Dendritic cell treated with granulocyte-macrophage colony-stimulating factor and Interleukin-4, amounts not matched to agents 40 ng/mL and 50 ng/mL, for 4 days (primary cell): ENCODE results near the gene MBL2.
A peak's percentile ranks its signal among the peaks of the same experiment; 100 is the strongest.

Experiments
- H3K27ac Mint-ChIP-seq: one replicate; pipeline ENCODE4 v1.8.0; 2022; ENCODE audit warnings: mild to moderate bottlenecking, mixed read lengths
- H3K27me3 Mint-ChIP-seq: one replicate; pipeline ENCODE4 v1.8.0; 2022; ENCODE audit warnings: mild to moderate bottlenecking, mixed read lengths
- H3K36me3 Mint-ChIP-seq: one replicate; pipeline ENCODE4 v1.8.0; 2022; ENCODE audit warnings: low read depth, mixed read lengths
- H3K4me1 Mint-ChIP-seq: one replicate; pipeline ENCODE4 v1.8.0; 2022; ENCODE audit warnings: low read depth, mixed read lengths
- H3K4me3 Mint-ChIP-seq: one replicate; pipeline ENCODE4 v1.8.0; 2022; ENCODE audit warnings: mild to moderate bottlenecking, moderate library complexity, mixed read lengths
- H3K9me3 Mint-ChIP-seq: one replicate; pipeline ENCODE4 v1.8.0; 2022; ENCODE audit warnings: mixed read lengths
- intact Hi-C: fragments of 100-400 bp; cut with micrococcal nuclease; formaldehyde crosslinking; loops from one replicate; pipeline ENCODE4 v1.15.0; 2022

MBL2 gene

DNA sequence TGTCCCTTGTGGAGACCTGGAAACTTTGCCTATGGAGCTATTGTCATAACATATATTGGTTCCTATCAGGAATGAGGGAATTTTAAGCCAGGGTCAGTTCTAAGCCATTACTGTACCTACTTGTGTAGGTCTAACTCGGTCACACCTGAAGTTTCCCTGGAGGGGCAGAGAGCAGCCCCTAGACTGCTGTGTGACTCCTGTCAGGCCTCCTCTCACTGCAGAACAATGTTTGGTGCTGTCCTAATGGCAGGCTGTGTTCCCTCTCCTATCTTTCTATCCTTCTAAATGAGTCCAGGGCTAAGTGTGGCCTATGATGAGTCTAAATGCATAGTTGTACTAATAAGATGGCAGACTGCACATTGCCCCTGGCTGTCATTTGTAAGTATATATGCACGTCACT is 14.2 kb downstream of the MBL2 start:
- no peaks in the 10 kb centered on the region for H3K9me3 Mint-ChIP-seq
- H3K27ac Mint-ChIP-seq, result no peak overlapping the region
- intact Hi-C loops, result no loop called here
- peaks cover 2% of the 10 kb centered on the region for H3K27me3 Mint-ChIP-seq
- no peak overlapping the region for H3K4me3 Mint-ChIP-seq
- H3K36me3 Mint-ChIP-seq, result no peaks in the 10 kb centered on the region
- H3K4me1 Mint-ChIP-seq, result peaks cover 48% of the 10 kb centered on the region

DNA sequence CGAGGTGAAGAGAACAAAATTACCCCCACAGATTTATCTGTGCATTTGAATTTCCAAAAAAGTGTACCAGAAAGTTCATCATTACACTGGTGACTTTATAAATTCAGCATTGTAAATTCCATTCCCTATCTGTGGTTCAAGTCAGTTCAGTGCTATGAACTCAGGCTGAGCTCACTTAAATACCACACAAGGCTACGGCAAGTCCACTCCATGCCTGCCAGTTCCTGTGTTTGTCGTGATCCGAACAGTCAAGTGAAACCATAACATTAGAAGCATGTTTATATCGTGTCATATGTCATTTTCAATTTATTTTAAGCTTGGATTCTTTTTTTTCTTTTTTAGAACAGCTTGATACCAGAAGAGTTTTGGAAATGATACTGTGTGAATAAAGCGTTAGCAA is 14.8 kb downstream of the MBL2 start:
- intact Hi-C loops, result no loop called here
- Mint-ChIP-seq H3K27me3 (peaks cover 2% of the 10 kb centered on the region), H3K36me3 (no peaks in the 10 kb centered on the region), H3K4me3 (no peak overlapping the region), H3K9me3 (no peaks in the 10 kb centered on the region), H3K4me1 (peaks cover 48% of the 10 kb centered on the region), H3K27ac (no peak overlapping the region)

DNA sequence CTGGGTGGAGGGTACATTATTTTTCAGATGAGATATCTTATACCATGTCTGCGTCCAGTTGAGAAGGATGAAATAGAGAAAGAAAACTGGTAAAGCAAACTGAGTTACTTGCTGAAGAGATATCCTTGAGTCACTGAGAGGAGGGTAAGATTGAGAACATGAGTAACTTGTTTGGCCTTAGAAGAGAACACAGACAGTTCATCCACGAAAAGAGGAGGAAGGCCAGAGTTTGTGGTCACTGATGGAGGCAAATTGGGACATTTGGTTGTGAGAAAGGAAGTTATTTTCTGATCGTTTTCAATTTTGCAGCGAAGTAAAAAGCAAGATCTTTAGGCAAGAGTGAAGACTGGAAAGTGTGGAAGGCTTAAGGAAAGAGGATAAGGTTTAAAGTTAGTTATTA is 15.6 kb downstream of the MBL2 start:
- intact Hi-C loops, result no loop called here
- peaks cover 48% of the 10 kb centered on the region for H3K4me1 Mint-ChIP-seq
- no peak overlapping the region for H3K27ac Mint-ChIP-seq

DNA sequence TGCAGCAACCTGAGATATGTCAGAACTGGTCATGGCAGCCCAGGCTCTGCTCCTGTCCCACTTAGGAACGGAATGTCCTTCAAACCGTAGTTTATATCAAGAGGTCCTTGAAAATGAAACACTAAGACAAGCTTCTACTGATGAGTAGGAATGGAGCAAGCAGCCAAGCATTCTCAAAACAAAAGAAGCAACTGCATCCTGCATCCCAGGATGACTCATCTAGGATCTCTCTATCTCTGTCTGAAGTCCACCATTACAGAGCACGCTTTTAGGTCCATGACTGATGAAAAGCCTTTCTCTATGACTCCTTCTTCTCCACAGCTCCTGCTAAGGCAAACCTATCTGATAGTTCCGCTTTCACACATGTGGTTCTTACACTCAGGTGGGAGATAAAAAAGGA is 16.3 kb downstream of the MBL2 start:
- peaks cover 48% of the 10 kb centered on the region for H3K4me1 Mint-ChIP-seq
- intact Hi-C loops, result no loop called here
- H3K9me3 Mint-ChIP-seq, result no peaks in the 10 kb centered on the region
- no peak overlapping the region for H3K27ac Mint-ChIP-seq
- H3K36me3 Mint-ChIP-seq, result no peaks in the 10 kb centered on the region
- no peaks in the 10 kb centered on the region for H3K27me3 Mint-ChIP-seq
- no peak overlapping the region for H3K4me3 Mint-ChIP-seq

More for the DNA sequence above, 15.6 kb downstream of the MBL2 start:
- Mint-ChIP-seq H3K36me3 (no peaks in the 10 kb centered on the region), H3K9me3 (no peaks in the 10 kb centered on the region), H3K27me3 (peaks cover under 1% of the 10 kb centered on the region), H3K4me3 (no peak overlapping the region)

DNA sequence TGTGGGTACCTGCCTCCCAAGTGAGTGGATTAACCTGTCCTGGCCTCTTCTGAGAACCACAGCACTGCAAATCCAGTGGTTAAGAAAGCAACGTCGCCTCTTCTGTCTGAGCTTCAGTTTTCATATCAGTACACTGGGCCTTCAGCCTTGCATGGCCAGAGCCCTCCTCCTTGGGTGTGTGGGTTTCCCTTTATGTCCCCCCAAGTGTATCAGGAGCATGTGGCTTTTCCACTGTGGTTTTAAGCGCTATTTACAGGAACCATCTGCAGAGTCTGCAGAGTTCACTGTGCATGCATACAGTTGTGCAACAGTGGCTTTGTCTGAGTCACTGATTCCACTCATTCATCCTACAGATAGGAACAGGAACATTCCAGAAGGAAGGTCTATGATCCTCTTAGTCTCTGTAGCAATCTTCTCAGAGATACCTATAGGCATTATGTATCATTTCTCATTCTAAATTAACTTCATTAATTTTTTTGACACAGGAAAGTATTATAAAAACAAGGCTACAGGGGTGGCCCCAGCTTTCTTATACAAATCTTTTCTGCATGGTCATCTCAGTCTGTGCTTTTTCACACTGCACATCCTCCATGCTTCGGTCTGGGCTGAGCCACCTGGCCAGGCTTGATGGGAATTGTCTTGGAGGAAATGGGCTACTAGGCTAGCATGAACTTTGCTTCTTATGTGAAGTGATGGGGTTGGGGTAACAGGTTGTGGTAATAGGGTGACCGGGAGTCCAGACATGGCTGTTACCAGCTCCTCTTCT is 17.1 kb downstream of the MBL2 start:
- peak overlapping the region; percentile 35 for H3K27ac Mint-ChIP-seq
- H3K9me3 Mint-ChIP-seq, result no peaks in the 10 kb centered on the region
- no peak overlapping the region for H3K4me3 Mint-ChIP-seq
- intact Hi-C loops, result no loop called here
- H3K36me3 Mint-ChIP-seq, result no peaks in the 10 kb centered on the region
- peaks cover 48% of the 10 kb centered on the region for H3K4me1 Mint-ChIP-seq
- H3K27me3 Mint-ChIP-seq, result no peaks in the 10 kb centered on the region

DNA sequence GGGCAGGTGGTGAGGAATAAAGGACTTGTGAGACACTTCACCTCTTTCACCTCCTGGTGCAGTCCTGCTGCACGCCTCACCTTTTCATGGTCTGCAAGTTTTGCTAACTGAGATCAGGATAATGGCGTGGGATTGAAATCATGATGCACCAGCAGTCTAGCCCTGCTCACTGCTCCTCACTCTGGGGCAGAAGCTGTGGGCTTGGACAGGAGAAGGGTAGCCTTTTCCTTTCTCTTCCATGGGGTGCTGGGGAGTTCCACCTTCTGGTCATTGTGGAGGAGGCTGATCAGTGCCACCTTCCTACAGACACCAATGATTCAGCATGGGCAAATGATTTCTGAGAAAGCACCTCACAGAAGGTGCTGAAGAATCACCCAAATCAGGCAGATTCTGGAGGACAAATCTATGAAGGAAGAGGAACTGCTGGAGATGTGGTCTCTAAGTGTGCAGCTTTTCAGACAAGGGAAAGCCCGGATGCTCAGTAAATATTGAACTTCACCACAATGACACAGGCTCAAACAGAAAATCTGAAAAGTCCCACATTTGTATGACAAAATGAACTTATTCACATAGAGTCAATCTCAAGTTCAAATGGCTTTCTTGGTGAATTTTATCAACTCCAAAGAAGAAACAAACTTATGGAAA is 19.7 kb downstream of the MBL2 start:
- no peak overlapping the region for H3K27ac Mint-ChIP-seq
- peaks cover 33% of the 10 kb centered on the region for H3K4me1 Mint-ChIP-seq
- intact Hi-C loops, result no loop called here
- H3K36me3 Mint-ChIP-seq, result no peaks in the 10 kb centered on the region
- no peaks in the 10 kb centered on the region for H3K9me3 Mint-ChIP-seq
- H3K27me3 Mint-ChIP-seq, result no peaks in the 10 kb centered on the region
- no peak overlapping the region for H3K4me3 Mint-ChIP-seq

DNA sequence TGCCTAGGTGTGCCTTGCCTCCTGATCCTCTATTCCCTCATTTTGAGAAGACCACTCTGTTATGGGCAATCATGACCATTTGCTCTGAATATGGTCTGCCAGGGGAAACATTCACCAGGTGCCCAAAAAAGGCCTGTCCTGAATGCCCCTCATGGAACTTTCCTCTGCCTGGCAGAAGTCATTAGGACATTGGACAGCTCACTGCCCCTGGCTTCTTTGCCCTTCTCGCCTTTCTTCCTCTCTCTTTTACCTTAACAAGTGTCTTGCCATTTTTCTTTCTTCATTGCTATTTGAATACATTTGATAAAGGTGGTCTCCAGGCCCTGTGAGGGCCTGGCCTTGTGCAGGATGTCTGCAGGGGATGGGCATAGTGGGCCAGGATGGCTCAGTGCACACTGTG is 20.3 kb downstream of the MBL2 start:
- no peak overlapping the region for H3K27ac Mint-ChIP-seq
- no peaks in the 10 kb centered on the region for H3K36me3 Mint-ChIP-seq
- H3K4me3 Mint-ChIP-seq, result no peak overlapping the region
- no peaks in the 10 kb centered on the region for H3K9me3 Mint-ChIP-seq
- H3K4me1 Mint-ChIP-seq, result peaks cover 27% of the 10 kb centered on the region
- intact Hi-C loops, result no loop called here
- H3K27me3 Mint-ChIP-seq, result no peaks in the 10 kb centered on the region

DNA sequence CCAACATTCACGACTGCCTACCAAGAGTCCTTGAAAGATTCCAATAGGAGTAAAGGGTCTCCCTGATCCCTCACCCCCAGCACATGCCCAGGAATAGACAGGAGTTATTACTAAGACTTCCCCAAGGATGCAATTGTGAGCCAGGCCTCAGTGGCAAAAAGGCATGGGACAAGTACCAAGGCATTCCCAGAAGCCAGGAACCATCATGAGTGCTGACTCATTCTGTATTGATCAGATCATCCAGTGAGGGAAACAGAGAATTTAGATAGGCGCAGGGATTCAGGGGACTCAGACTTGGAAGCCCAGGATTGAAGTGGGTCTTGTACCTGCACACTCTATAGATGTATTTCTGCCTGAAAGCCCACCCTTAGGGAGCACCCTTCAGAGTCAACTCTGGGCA is 21.2 kb downstream of the MBL2 start:
- Mint-ChIP-seq H3K27ac (no peak overlapping the region), H3K4me3 (no peak overlapping the region), H3K4me1 (peaks cover 18% of the 10 kb centered on the region), H3K27me3 (no peaks in the 10 kb centered on the region), H3K9me3 (no peaks in the 10 kb centered on the region), H3K36me3 (no peaks in the 10 kb centered on the region)
- intact Hi-C loops, result no loop called here

DNA sequence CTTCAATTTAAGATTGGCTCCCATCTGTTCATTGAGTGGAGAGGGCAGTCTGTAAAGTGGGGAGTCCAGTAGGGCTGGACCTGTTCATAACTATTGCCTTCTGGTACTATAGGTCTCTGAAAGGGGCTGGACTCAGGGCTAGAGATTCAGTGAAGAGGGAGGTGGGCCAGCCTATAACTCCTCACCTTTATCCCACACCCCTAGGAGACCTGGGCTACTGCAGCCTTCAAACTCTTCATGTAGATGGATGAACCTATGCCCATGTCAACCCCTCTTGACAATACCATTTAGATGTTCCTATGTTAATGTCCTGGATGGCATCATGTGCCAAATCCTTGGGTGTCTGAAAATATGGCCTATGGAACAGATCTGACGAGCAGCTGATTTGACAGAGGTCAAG is 22.0 kb downstream of the MBL2 start:
- H3K4me3 Mint-ChIP-seq, result no peak overlapping the region
- no peak overlapping the region for H3K27ac Mint-ChIP-seq
- H3K36me3 Mint-ChIP-seq, result no peaks in the 10 kb centered on the region
- H3K4me1 Mint-ChIP-seq, result peaks cover 14% of the 10 kb centered on the region
- intact Hi-C loops, result no loop called here
- no peaks in the 10 kb centered on the region for H3K9me3 Mint-ChIP-seq
- H3K27me3 Mint-ChIP-seq, result no peaks in the 10 kb centered on the region

DNA sequence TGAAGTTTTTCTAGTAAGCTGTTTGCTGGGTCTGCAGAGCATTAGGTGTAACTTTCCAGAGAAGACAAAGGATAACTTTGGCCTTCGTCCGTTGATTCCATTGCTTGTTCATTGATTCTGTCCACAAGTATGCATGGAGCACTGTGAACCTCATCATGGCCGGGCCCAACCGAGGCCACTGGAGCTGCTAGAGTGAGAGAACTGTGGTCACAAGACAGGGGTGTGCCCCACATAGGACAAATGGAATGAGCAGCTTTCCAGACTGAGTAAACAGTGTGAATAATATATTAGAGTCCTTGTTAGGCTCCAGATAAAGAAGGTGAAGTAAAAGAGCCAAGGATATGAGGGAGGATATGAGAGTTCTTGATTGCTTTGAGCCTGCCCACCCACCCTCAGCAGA is 24.9 kb downstream of the MBL2 start:
- no peaks in the 10 kb centered on the region for H3K4me1 Mint-ChIP-seq
- no peaks in the 10 kb centered on the region for H3K9me3 Mint-ChIP-seq
- H3K27me3 Mint-ChIP-seq, result no peaks in the 10 kb centered on the region
- no peaks in the 10 kb centered on the region for H3K36me3 Mint-ChIP-seq
- no peak overlapping the region for H3K4me3 Mint-ChIP-seq
- intact Hi-C loops, result no loop called here
- no peak overlapping the region for H3K27ac Mint-ChIP-seq

DNA sequence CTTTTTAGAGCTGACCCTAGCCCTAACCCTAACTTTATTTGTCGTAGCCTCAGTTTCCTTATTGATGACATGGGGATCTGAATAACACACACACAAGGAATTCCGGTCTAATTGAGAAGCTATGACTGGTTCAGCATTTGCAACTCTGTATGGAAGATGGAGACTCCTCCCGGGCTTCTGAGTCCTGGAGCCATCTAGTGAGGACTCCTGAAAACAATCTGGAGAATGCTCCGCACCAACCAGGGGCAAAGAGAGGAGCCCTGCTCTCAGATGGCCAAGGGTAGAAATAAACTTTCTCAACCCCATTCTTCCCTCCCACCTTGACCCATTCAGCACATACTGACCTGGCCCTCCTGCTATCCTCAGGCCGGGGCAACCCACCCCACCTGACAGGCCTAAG is 26.4 kb downstream of the MBL2 start:
- H3K27me3 Mint-ChIP-seq, result no peaks in the 10 kb centered on the region
- no peaks in the 10 kb centered on the region for H3K4me1 Mint-ChIP-seq
- no peak overlapping the region for H3K4me3 Mint-ChIP-seq
- no peaks in the 10 kb centered on the region for H3K9me3 Mint-ChIP-seq
- no peak overlapping the region for H3K27ac Mint-ChIP-seq
- H3K36me3 Mint-ChIP-seq, result no peaks in the 10 kb centered on the region
- intact Hi-C loops, result no loop called here

DNA sequence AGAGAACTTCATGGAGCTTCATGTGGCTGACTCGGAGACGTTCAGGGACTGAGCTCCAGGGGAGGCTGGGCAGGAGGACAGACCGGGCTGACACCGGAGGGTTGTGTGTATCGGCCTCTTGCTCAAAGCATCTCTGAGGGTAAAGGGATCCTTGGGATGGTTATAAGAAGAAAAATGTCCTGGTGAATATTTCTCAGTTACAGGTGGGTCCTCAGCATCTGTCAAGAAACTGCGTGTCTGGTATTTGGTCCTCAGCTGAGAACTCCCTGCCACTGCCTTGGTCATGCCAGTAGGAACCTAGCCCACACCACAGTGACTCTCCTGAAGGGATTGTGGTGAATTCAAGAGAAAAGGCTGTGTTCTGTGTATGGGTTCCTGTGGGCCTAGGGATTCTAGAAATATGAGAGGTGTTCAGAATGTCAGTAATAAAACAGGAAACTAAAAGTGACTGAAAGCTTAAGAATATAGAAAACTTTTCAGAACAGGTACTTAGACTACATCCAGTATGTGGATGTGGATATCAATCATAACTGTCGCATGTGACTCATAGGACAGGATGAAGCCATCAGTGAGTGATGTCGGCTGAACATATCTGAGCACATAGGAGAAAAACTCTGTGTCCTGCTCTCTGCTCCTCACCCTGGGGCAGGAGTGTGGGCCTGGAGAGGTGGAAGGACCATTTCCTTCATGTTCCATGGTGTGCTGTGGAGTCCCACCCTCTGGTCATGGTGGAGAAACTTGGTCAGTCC is 28.4 kb downstream of the MBL2 start:
- Mint-ChIP-seq H3K9me3 (no peaks in the 10 kb centered on the region), H3K36me3 (no peaks in the 10 kb centered on the region), H3K27ac (no peak overlapping the region), H3K4me1 (no peaks in the 10 kb centered on the region), H3K4me3 (no peak overlapping the region), H3K27me3 (no peaks in the 10 kb centered on the region)
- intact Hi-C loops, result no loop called here

DNA sequence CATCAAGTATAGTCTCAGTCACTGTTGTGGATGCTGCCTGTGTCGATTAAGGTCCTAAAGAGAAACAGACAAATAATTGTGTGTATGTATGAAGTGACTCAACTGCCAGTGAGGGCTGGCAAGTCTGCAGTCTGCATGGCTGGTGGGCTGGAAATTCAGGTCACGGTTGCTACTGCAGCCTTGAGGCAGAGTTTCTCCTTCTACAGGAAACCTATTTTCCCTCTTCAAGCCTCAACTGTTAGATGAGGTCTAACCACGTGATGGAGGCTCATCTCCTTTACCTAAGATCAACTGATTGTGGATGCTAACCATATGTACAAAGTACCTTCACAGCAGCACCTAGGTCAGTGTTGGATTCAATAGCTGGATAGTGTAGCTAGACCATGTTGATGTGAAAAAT is 29.9 kb downstream of the MBL2 start:
- intact Hi-C loops, result no loop called here
- Mint-ChIP-seq H3K27ac (no peak overlapping the region), H3K4me1 (no peaks in the 10 kb centered on the region), H3K36me3 (no peaks in the 10 kb centered on the region), H3K27me3 (no peaks in the 10 kb centered on the region), H3K9me3 (no peaks in the 10 kb centered on the region), H3K4me3 (no peak overlapping the region)

DNA sequence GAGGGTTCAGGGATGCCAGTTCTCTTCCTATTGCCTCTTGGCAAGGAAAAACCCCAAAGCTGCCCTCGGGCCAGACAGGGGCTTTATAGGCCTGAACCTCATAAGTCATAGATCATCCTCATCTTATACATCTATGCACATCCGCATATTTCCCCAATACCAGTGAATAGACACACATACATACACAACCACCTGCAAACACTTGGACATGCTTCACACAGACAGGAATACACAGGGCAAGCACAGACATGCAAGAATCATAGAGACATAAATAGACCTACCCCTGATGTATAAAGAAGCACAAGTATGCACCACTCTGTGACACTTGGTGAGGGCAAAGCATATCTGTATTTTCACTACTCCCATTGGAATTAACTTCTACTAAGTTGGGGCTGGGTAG is 30.7 kb downstream of the MBL2 start:
- Mint-ChIP-seq H3K9me3 (no peaks in the 10 kb centered on the region), H3K27me3 (no peaks in the 10 kb centered on the region), H3K4me3 (no peak overlapping the region), H3K27ac (no peak overlapping the region), H3K4me1 (no peaks in the 10 kb centered on the region), H3K36me3 (no peaks in the 10 kb centered on the region)
- intact Hi-C loops, result loop anchor here (1.0 kb wide), 1 partner anchor 38 kb away; no protein-coding TSS in a partner anchor
